K562 (cell line): Measurements from ENCODE around the gene TRMT112. TPM values are rescaled to one million over a fixed set of nuclear protein-coding genes. Genes with fewer than 3 reads are reported as not detected.
A peak's percentile ranks its signal among the peaks of the same experiment; 100 is the strongest.

Experiments
- E2F3 ChIP-seq: fragments of 250-450 bp; sonication (Bioruptor Pico); IDR thresholded peaks from 2 replicates; pipeline ENCODE4 v1.4.0; 2020; ENCODE audit warnings: mild to moderate bottlenecking
- EGR1 ChIP-seq: fragments of 450-650 bp; conservative IDR thresholded peaks from 2 replicates; pipeline ENCODE4 v1.6.1; 2017; ENCODE audit warnings: mild to moderate bottlenecking
- ELF4 ChIP-seq: fragments of 450-650 bp; formaldehyde crosslinking; IDR thresholded peaks from 2 replicates; pipeline ENCODE4 v1.4.0; 2022; ENCODE audit warnings: missing genetic modification characterization
- NONO ChIP-seq, 2 experiments: fragments of 200-400 bp in 1 of 2; fragments of 450-650 bp in 1 of 2; formaldehyde crosslinking in 1 of 2; IDR thresholded peaks; 2 replicates each; pipeline ENCODE4 v1.6.1; 2017; ENCODE audit warnings: low read depth in 2 of 2, mild to moderate bottlenecking in 2 of 2, moderate library complexity in 2 of 2, low read length in 1 of 2
- SAP30 ChIP-seq: fragments of 200-600 bp; sonication (generic); IDR thresholded peaks from 2 replicates; pipeline ENCODE4 v1.6.1; 2012; ENCODE audit warnings: borderline replicate concordance, low read depth, mild to moderate bottlenecking, moderate library complexity, low read length, control low read depth, inconsistent platforms; ENCODE audit not compliant: insufficient read depth, poor library complexity, severe bottlenecking
- SPI1 ChIP-seq: IDR thresholded peaks from 2 replicates; pipeline ENCODE4 v1.6.1; 2011; ENCODE audit warnings: low read depth, low read length, control low read depth, borderline replicate concordance
- TARDBP ChIP-seq: fragments of 450-650 bp; IDR thresholded peaks from 2 replicates; pipeline ENCODE4 v1.6.1; 2016
- TEAD4 ChIP-seq, 2 experiments: sonication (generic) in 1 of 2; formaldehyde crosslinking in 1 of 2; IDR thresholded peaks; 2 replicates each; pipeline versions ENCODE4 v1.6.1 to v1.8.0; 2012 to 2022; ENCODE audit warnings: borderline replicate concordance in 1 of 2, inconsistent platforms in 1 of 2, low read length in 1 of 2, mild to moderate bottlenecking in 1 of 2, missing genetic modification reagents in 1 of 2
- TSC22D4 ChIP-seq: fragments of 450-650 bp; IDR thresholded peaks from 2 replicates; pipeline ENCODE4 v1.6.1; 2016; ENCODE audit warnings: missing genetic modification characterization, missing biosample characterization, control low read depth
- ZC3H4 ChIP-seq: sonication (generic); formaldehyde crosslinking; IDR thresholded peaks from 2 replicates; pipeline ENCODE4 v1.9.0; 2021; ENCODE audit warnings: missing genetic modification reagents, borderline replicate concordance
- ZNF57 ChIP-seq: fragments of 450-650 bp; formaldehyde crosslinking; IDR thresholded peaks from 2 replicates; pipeline ENCODE4 v1.4.0; 2020; ENCODE audit warnings: mild to moderate bottlenecking, moderate library complexity
- polyA plus RNA-seq, 8 experiments: library from polyadenylated mRNA; depleted of rRNA in 4 of 8; stranded (reverse) in 5 of 8; unstranded in 3 of 8; fragments of >200 nt; fragmentation: Nextera tagmentation in 2 of 8; fragmentation: Illumina TruSeq in 1 of 8; extraction: Ambion mirVana in 2 of 8; extraction: Trizol in 1 of 8; gene quantifications; 2 replicates each; pipeline versions ENCODE4 v1.2.1 to v1.2.3, GENCODE V29; 2011 to 2014; ENCODE audit warnings: inconsistent platforms in 1 of 8, missing spikeins in 1 of 8
- total RNA-seq, 7 experiments: library from RNA; depleted of rRNA in 6 of 7; stranded (reverse); fragments of >200 nt in 6 of 7; fragmentation: Illumina TruSeq in 2 of 7; extraction: Trizol in 2 of 7; gene quantifications; 2 replicates each; pipeline versions ENCODE4 v1.2.1 to v1.2.3, GENCODE V29; 2011 to 2021; ENCODE audit warnings: low replicate concordance in 1 of 7
- TF ChIP-seq, protein P1 (sequence below), 3 experiments: fragments of 200-800 bp in 1 of 3; sonication (Bioruptor generic) in 1 of 3; sonication (generic) in 1 of 3; formaldehyde crosslinking in 1 of 3; IDR thresholded peaks; 2 replicates each; pipeline versions ENCODE4 v1.6.1 to v1.8.0; 2016 to 2022; ENCODE audit warnings: mild to moderate bottlenecking in 2 of 3, missing compliant biosample characterization in 2 of 3, missing genetic modification characterization in 2 of 3, missing genetic modification reagents in 1 of 3
- TF ChIP-seq, protein P2 (sequence below): fragments of 450-650 bp; IDR thresholded peaks from 2 replicates; pipeline ENCODE4 v1.6.1; 2016; ENCODE audit warnings: mild to moderate bottlenecking, moderate library complexity

Gene TRMT112
- total and polyA plus RNA-seq, 9 of the 15 experiments (the other 6 are each of a cell fraction or from before 2014, with no cell fraction given): 162 to 444 (median 300) TPM

DNA sequence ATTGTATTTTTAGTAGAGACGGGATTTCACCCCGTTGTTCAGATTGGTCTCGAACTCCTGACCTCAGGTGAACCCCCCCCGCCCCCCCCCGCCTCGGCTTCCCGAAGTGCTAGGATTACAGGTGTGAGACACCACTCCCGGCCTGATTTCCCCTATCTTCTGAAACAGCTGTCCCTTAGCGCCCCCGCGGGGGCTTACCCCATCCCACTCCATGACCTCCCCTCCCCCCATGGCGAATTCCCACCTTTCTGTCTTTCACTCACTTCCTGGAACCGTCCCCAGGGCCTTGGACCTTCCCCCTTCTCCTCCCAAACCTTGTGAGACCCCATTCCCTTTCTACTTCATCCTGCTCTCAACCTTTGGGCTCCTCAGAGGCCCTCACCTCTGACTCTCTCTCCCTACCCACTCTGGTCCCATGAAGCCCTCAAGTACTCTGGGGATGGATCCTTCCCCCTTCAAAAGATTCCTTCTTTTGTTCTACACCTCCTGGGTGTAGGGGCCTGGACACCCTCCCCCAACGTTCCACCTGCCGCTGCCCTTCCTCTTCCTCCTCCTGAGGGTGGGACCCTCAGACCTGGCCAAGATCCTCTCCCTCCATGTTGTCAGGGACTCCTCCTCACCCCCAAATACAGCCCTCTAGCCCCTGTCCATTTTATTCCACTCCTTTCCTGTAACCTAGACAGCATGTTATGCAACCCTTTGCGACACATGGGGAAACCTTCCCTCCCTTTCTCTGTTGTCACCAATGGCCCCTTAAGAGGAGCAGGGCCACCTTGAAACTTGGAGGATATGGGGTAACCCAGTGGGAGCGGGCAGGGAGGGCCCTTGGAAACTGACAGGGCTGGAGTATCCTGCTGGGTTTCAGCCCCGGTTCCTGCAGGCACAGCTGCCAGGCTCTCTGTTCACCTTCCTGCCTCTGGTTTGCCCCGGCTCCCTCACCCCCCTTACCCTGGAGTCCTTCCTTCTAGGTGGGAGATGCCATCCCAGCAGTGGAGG is 1.7 kb upstream of the TRMT112 start (continued):
- TF ChIP-seq, protein P1, sequence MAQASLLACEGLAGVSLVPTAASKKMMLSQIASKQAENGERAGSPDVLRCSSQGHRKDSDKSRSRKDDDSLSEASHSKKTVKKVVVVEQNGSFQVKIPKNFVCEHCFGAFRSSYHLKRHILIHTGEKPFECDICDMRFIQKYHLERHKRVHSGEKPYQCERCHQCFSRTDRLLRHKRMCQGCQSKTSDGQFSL (CRISPR knock-in tag; IDR thresholded peaks at IDR 0.05): no peak
- TF ChIP-seq, protein P1 (tag; IDR thresholded peaks at IDR 0.05): peak in 1 of 2 experiments; percentile 79; a peak in 2 of 4 replicates
- TF ChIP-seq, protein P2, sequence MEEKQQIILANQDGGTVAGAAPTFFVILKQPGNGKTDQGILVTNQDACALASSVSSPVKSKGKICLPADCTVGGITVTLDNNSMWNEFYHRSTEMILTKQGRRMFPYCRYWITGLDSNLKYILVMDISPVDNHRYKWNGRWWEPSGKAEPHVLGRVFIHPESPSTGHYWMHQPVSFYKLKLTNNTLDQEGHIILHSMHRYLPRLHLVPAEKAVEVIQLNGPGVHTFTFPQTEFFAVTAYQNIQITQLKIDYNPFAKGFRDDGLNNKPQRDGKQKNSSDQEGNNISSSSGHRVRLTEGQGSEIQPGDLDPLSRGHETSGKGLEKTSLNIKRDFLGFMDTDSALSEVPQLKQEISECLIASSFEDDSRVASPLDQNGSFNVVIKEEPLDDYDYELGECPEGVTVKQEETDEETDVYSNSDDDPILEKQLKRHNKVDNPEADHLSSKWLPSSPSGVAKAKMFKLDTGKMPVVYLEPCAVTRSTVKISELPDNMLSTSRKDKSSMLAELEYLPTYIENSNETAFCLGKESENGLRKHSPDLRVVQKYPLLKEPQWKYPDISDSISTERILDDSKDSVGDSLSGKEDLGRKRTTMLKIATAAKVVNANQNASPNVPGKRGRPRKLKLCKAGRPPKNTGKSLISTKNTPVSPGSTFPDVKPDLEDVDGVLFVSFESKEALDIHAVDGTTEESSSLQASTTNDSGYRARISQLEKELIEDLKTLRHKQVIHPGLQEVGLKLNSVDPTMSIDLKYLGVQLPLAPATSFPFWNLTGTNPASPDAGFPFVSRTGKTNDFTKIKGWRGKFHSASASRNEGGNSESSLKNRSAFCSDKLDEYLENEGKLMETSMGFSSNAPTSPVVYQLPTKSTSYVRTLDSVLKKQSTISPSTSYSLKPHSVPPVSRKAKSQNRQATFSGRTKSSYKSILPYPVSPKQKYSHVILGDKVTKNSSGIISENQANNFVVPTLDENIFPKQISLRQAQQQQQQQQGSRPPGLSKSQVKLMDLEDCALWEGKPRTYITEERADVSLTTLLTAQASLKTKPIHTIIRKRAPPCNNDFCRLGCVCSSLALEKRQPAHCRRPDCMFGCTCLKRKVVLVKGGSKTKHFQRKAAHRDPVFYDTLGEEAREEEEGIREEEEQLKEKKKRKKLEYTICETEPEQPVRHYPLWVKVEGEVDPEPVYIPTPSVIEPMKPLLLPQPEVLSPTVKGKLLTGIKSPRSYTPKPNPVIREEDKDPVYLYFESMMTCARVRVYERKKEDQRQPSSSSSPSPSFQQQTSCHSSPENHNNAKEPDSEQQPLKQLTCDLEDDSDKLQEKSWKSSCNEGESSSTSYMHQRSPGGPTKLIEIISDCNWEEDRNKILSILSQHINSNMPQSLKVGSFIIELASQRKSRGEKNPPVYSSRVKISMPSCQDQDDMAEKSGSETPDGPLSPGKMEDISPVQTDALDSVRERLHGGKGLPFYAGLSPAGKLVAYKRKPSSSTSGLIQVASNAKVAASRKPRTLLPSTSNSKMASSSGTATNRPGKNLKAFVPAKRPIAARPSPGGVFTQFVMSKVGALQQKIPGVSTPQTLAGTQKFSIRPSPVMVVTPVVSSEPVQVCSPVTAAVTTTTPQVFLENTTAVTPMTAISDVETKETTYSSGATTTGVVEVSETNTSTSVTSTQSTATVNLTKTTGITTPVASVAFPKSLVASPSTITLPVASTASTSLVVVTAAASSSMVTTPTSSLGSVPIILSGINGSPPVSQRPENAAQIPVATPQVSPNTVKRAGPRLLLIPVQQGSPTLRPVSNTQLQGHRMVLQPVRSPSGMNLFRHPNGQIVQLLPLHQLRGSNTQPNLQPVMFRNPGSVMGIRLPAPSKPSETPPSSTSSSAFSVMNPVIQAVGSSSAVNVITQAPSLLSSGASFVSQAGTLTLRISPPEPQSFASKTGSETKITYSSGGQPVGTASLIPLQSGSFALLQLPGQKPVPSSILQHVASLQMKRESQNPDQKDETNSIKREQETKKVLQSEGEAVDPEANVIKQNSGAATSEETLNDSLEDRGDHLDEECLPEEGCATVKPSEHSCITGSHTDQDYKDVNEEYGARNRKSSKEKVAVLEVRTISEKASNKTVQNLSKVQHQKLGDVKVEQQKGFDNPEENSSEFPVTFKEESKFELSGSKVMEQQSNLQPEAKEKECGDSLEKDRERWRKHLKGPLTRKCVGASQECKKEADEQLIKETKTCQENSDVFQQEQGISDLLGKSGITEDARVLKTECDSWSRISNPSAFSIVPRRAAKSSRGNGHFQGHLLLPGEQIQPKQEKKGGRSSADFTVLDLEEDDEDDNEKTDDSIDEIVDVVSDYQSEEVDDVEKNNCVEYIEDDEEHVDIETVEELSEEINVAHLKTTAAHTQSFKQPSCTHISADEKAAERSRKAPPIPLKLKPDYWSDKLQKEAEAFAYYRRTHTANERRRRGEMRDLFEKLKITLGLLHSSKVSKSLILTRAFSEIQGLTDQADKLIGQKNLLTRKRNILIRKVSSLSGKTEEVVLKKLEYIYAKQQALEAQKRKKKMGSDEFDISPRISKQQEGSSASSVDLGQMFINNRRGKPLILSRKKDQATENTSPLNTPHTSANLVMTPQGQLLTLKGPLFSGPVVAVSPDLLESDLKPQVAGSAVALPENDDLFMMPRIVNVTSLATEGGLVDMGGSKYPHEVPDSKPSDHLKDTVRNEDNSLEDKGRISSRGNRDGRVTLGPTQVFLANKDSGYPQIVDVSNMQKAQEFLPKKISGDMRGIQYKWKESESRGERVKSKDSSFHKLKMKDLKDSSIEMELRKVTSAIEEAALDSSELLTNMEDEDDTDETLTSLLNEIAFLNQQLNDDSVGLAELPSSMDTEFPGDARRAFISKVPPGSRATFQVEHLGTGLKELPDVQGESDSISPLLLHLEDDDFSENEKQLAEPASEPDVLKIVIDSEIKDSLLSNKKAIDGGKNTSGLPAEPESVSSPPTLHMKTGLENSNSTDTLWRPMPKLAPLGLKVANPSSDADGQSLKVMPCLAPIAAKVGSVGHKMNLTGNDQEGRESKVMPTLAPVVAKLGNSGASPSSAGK: peak; percentile 76
- no peak for TF ChIP-seq NONO (IDR thresholded peaks at IDR 0.05; ENCODE audit: low read depth in 2 of 2, low read length in 1 of 2)
- no peak; the same call in 1 of the 2 replicates for TF ChIP-seq TARDBP
- no peak for TF ChIP-seq SAP30
- TF ChIP-seq E2F3 (CRISPR knock-in tag): 0 out of 2 replicates have a peak, but pooled peaks have one; percentile 23
- peak; percentile 63 for TF ChIP-seq EGR1
- no peak for TF ChIP-seq ZNF57 (CRISPR knock-in tag)
- no peak for TF ChIP-seq SPI1
- TF ChIP-seq ZC3H4: 0 out of 2 replicates have a peak, but pooled peaks have one; percentile 29
- TF ChIP-seq TEAD4 (IDR thresholded peaks at IDR 0.05; ENCODE audit: low read length): peak; percentile 20; the same call in 1 of the 2 replicates
- TF ChIP-seq TEAD4 (CRISPR knock-in tag; IDR thresholded peaks at IDR 0.05; ENCODE audit: borderline replicate concordance): no peak
- no peak for TF ChIP-seq TSC22D4
- no peak for TF ChIP-seq ELF4 (CRISPR knock-in tag)
